OCI-LY1 (cell line): ENCODE data around the gene SPACA9.

ENCODE experiments used
- H2AFZ ChIP-seq: fragments of 200-600 bp; sonication (generic), shearing (Covaris generic); 2 replicates; pipeline ENCODE4 v1.6.0; 2014; ENCODE audit warnings: antibody characterized with exemption, mild to moderate bottlenecking, low read length
- H3F3A ChIP-seq: fragments of 200-600 bp; sonication (generic), shearing (Covaris generic); 2 replicates; pipeline ENCODE4 v1.6.0; 2014; ENCODE audit warnings: mild to moderate bottlenecking, antibody characterized with exemption, low read length, moderate library complexity; ENCODE audit not compliant: insufficient read depth
- H3K27ac ChIP-seq: fragments of 200-600 bp; sonication (generic); 2 replicates; pipeline ENCODE4 v1.5.1; 2014; ENCODE audit warnings: low read length, mixed run types, mild to moderate bottlenecking, low read depth; ENCODE audit not compliant: poor library complexity, severe bottlenecking
- H3K27me3 ChIP-seq: fragments of 200-600 bp; sonication (generic); 2 replicates; pipeline ENCODE4 v1.6.0; 2014; ENCODE audit warnings: antibody characterized with exemption, mild to moderate bottlenecking, low read length, moderate library complexity; ENCODE audit not compliant: insufficient read depth
- H3K36me3 ChIP-seq: fragments of 200-600 bp; sonication (generic); 2 replicates; pipeline ENCODE4 v1.6.1; 2014; ENCODE audit warnings: mild to moderate bottlenecking, antibody characterized with exemption, low read length, moderate library complexity, mixed read lengths; ENCODE audit not compliant: insufficient read depth
- H3K4me1 ChIP-seq: fragments of 200-600 bp; sonication (generic); 2 replicates; pipeline ENCODE4 v1.5.1; 2014; ENCODE audit warnings: mild to moderate bottlenecking, low read length, moderate library complexity; ENCODE audit not compliant: insufficient read depth, severe bottlenecking
- H3K4me2 ChIP-seq: fragments of 200-600 bp; sonication (generic), shearing (Covaris generic); 2 replicates; pipeline ENCODE4 v1.6.1; 2014; ENCODE audit warnings: low read length
- H3K4me3 ChIP-seq: fragments of 200-600 bp; sonication (generic); 2 replicates; pipeline ENCODE4 v1.5.1; 2014; ENCODE audit warnings: low read length, low read depth, mild to moderate bottlenecking, mixed read lengths; ENCODE audit not compliant: poor library complexity, severe bottlenecking
- H3K79me2 ChIP-seq: fragments of 200-600 bp; shearing (Covaris generic); 2 replicates; pipeline ENCODE4 v1.6.1; 2016; ENCODE audit warnings: mixed run types, low read length, mixed read lengths; ENCODE audit not compliant: insufficient read depth
- H3K9ac ChIP-seq: fragments of 200-600 bp; sonication (generic), shearing (Covaris generic); 2 replicates; pipeline ENCODE4 v1.6.1; 2014; ENCODE audit warnings: mild to moderate bottlenecking, low read length, mixed read lengths
- H3K9me2 ChIP-seq: fragments of 200-600 bp; sonication (generic), shearing (Covaris generic); 2 replicates; pipeline ENCODE4 v1.6.1; 2014; ENCODE audit warnings: low read depth, mild to moderate bottlenecking, low read length, mixed read lengths
- H3K9me3 ChIP-seq: fragments of 200-600 bp; shearing (Covaris generic); 2 replicates; pipeline ENCODE4 v1.6.1; 2014; ENCODE audit warnings: low read length, mixed read lengths
- H4K20me1 ChIP-seq: fragments of 200-600 bp; sonication (generic), shearing (Covaris generic); 2 replicates; pipeline ENCODE4 v1.6.0; 2016; ENCODE audit warnings: mild to moderate bottlenecking, low read length; ENCODE audit not compliant: insufficient read depth
- CTCF ChIP-seq: fragments of 200-600 bp; sonication (generic), shearing (Covaris generic); IDR thresholded peaks from 2 replicates; pipeline ENCODE4 v1.5.1; 2017; ENCODE audit warnings: mild to moderate bottlenecking, antibody characterized with exemption, low read length, moderate library complexity, mixed read lengths
- EZH2 ChIP-seq: fragments of 200-600 bp; sonication (generic), shearing (Covaris generic); IDR thresholded peaks from 2 replicates; pipeline ENCODE4 v1.8.0; 2017; ENCODE audit warnings: borderline replicate concordance, mixed run types, mild to moderate bottlenecking, antibody characterized with exemption, low read length, moderate library complexity, mixed read lengths

Gene SPACA9

GRCh38 chr9:132840980-132841379 lies 37.7 kb upstream of the SPACA9 start:
- no peak overlapping the region for H2AFZ ChIP-seq
- no peaks in the 10 kb centered on the region for H3K79me2 ChIP-seq
- H3K9ac ChIP-seq = no peak overlapping the region
- no peaks in the 10 kb centered on the region for H3K9me3 ChIP-seq
- H4K20me1 ChIP-seq = no peaks in the 10 kb centered on the region
- no peaks in the 10 kb centered on the region for H3F3A ChIP-seq
- H3K27me3 ChIP-seq = peaks cover 6% of the 10 kb centered on the region
- no peak for TF ChIP-seq CTCF
- no peak for TF ChIP-seq EZH2
- no peak overlapping the region for H3K4me3 ChIP-seq
- H3K27ac ChIP-seq = no peak overlapping the region
- no peak overlapping the region for H3K4me2 ChIP-seq
- no peaks in the 10 kb centered on the region for H3K4me1 ChIP-seq
- H3K36me3 ChIP-seq = no peaks in the 10 kb centered on the region
- no peaks in the 10 kb centered on the region for H3K9me2 ChIP-seq

DNA sequence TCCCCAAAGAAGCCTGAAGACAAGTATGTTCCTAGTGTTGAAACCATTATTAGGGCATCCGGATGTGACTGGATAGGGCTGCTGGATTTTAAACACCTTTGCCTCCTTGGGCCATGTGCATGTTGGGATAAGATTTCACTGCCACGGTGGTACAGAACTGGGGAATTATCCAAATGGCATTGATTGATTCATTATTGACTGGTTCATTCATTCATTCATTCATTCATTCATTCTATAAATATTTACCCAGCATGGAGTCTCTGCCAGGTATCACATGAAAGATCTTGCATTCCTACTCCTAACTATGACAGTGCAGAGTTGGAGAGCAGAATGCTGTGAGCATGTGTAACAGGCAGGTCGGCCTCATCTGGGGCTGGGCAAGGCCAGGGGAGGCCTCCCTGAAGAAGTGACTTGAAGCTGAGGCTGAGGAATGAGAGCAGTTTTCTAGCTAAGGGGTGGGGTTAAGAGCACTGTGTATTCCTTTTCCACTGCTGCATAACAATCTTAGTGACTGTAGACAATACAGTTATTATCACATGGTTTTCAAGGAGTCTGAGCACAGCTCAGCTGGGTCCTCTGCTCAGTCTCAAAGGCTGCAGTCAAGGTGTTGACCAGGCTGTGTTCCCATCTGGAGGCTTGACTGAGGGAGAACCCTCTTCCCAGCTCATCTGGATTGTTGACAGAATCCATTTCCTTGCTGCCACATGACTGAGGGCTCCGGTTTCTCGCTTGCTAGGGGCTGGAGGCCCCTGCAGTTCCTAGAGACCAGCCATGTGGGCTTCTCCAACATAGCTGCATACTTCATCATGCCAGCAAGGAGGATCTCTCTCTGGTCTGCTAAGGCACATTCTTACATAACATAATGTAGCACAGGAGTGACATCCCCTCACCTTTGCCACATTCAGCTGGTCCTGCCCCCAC lies 36.3 kb upstream of the SPACA9 start:
- Histone ChIP-seq H3K36me3 (no peaks in the 10 kb centered on the region), H3F3A (no peaks in the 10 kb centered on the region), H4K20me1 (no peaks in the 10 kb centered on the region), H3K4me1 (no peaks in the 10 kb centered on the region), H3K4me3 (no peak overlapping the region), H3K79me2 (no peaks in the 10 kb centered on the region), H3K9me2 (no peaks in the 10 kb centered on the region), H3K27me3 (peaks cover 6% of the 10 kb centered on the region), H3K4me2 (no peak overlapping the region), H3K9ac (no peak overlapping the region), H2AFZ (no peak overlapping the region), H3K9me3 (no peaks in the 10 kb centered on the region), H3K27ac (no peak overlapping the region)
- no peak for TF ChIP-seq EZH2
- no peak for TF ChIP-seq CTCF

DNA sequence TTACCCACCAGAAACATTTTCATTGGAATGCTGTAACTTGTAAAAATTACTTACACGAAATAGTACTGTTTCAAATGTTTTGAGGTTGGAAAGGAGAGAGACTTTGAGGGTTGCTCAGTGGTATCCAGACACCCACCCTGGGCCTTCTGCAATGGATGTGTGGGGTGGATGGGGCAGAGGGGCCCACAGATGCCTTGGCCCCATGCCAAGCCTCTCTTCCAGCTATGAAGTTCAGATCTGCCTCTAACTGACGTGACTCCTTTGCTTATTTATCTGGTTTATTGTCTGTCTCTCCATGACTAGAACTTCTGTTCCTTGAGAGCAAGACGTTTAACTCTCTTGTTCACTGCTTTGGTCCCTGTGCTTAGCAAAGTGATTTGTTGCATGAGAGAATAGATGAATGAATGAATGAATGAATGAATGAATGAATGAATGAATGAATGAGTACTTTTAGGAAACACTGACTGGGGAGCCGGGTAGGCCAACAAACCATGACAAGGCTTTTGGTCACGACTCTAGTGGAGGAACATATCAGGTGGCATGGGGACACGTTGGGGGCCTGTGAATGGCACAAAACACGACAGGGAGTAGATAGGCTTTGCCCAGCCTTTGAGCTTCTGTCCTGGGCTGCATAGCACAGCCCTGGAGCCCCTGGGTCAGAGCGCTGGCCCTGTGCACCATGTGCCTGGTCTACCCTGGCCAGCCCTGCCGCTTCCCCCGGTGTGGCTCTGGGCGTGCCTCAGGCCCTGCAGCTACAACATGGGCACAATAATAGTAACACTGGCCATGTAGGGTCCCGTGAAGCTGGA lies 32.4 kb upstream of the SPACA9 start:
- peaks cover 6% of the 10 kb centered on the region for H3K27me3 ChIP-seq
- H3K36me3 ChIP-seq = no peaks in the 10 kb centered on the region
- TF ChIP-seq CTCF (no peak), EZH2 (no peak)
- no peak overlapping the region for H3K4me2 ChIP-seq
- no peaks in the 10 kb centered on the region for H3K79me2 ChIP-seq
- H3K4me3 ChIP-seq = no peak overlapping the region
- no peak overlapping the region for H2AFZ ChIP-seq
- peaks cover 8% of the 10 kb centered on the region for H3K4me1 ChIP-seq
- H3K9ac ChIP-seq = no peak overlapping the region
- H3K9me3 ChIP-seq = no peaks in the 10 kb centered on the region
- H3F3A ChIP-seq = no peaks in the 10 kb centered on the region
- no peaks in the 10 kb centered on the region for H3K9me2 ChIP-seq
- no peaks in the 10 kb centered on the region for H4K20me1 ChIP-seq
- H3K27ac ChIP-seq = no peak overlapping the region
